ENCODE measurements around the gene ME2. TPM values are rescaled to one million over a fixed set of nuclear protein-coding genes. Genes with fewer than 3 reads are reported as not detected.

Gene ME2
- total RNA-seq, 3 donors from 2014 or later (not counting 1 experiment from before 2014, with no cell fraction given) = 42.4 to 61.3 (median 43.5) TPM

DNA sequence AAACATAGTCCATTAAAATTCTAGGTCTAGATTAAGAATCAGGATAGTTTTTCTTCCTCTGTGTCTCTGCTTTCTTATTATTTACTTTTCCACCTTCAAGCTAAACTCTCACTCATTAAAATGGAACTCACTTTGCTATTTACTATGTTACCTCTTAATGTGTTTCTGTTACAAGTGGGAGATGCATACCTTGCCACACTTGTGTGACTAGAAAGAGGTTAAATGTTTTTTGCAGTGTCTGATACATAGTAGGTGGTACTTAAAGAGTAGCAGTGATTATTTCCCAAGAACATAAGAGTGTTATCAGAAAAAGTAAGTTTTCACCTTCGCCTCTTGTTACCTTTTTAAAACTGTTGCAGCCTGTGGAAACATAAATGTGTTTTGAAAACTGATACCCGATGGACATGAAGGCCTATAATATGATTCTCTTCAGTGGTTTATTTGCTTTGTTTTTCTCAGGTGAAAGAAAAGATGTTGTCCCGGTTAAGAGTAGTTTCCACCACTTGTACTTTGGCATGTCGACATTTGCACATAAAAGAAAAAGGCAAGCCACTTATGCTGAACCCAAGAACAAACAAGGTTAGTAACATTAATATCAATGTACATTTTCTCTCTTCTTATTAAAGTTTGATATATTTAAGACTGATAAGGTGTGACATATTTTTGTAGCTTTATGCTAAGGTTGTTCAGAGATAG, 16.6 kb downstream of the ME2 start:
- Mint-ChIP-seq H3K36me3 (peaks cover 13% of the 10 kb centered on the region), H3K4me1 (peaks cover 21 to 32% of the 10 kb centered on the region in 2 donors), H3K4me3 (no peak overlapping the region), H3K27ac (peak overlapping the region; percentile 56 to 68), H3K9me3 (peaks cover 0 to 3% of the 10 kb centered on the region in 2 donors), H3K27me3 (ENCODE audit: low read depth in 2 of 2) (no peaks in the 10 kb centered on the region)
- intact Hi-C loops (cut with micrococcal nuclease) = loop anchor here (10.0 kb wide), 1 partner anchor 49 kb away; no protein-coding TSS in a partner anchor
- H3K36me3 ChIP-seq (ENCODE audit: control insufficient read depth, insufficient read depth, low read length) = peaks cover 20% of the 10 kb centered on the region
- DNase-seq (no peak), ATAC-seq (no peak)
- 88% methylated on average over 4 of the region's 4 CpGs for WGBS (ENCODE audit: insufficient coverage)
- no peaks in the 10 kb centered on the region for H3K4me1 ChIP-seq (ENCODE audit: control insufficient read depth, insufficient read depth, low read length)
- H3K9me3 ChIP-seq (ENCODE audit: control insufficient read depth, insufficient read depth, low read length) = peaks cover 3% of the 10 kb centered on the region
- TF ChIP-seq CTCF (IDR thresholded peaks at IDR 0.05) = no peak
- H3K4me3 ChIP-seq (ENCODE audit: low read length) = no peak overlapping the region
- no peaks in the 10 kb centered on the region for H3K27me3 ChIP-seq (ENCODE audit: control insufficient read depth, insufficient read depth, low read length)
- no peak overlapping the region for H3K27ac ChIP-seq (ENCODE audit: low read length)

DNA sequence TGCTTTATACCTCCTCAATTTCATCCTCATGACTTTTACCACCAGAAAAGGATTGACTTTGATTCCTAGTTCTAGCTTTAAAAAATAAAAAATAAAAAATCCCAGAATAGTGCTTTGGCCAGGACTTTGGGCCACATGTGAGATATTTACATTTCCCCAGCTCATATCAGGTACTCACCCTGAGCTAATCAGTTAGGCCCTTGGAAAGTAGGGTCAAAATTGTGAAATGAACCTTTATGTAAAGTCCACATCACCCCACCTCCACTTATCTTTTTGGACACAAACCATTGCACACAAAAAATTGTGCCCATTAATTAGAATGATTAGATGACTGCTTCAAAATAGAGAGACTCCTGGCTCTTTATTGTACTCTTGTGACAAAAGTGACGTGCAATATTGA, 17.2 kb downstream of the ME2 start:
- Mint-ChIP-seq H3K4me3 (no peak overlapping the region), H3K27me3 (ENCODE audit: low read depth in 2 of 2) (no peaks in the 10 kb centered on the region), H3K9me3 (no peaks in the 10 kb centered on the region), H3K36me3 (peaks cover 13% of the 10 kb centered on the region), H3K4me1 (peaks cover 24 to 36% of the 10 kb centered on the region in 2 donors), H3K27ac (peak overlapping the region; percentile 56 to 68)
- Histone ChIP-seq H3K27me3 (ENCODE audit: control insufficient read depth, insufficient read depth, low read length) (no peaks in the 10 kb centered on the region), H3K4me3 (ENCODE audit: low read length) (no peak overlapping the region), H3K36me3 (ENCODE audit: control insufficient read depth, insufficient read depth, low read length) (peaks cover 23% of the 10 kb centered on the region), H3K9me3 (ENCODE audit: control insufficient read depth, insufficient read depth, low read length) (no peaks in the 10 kb centered on the region), H3K4me1 (ENCODE audit: control insufficient read depth, insufficient read depth, low read length) (no peaks in the 10 kb centered on the region), H3K27ac (ENCODE audit: low read length) (no peak overlapping the region)
- TF ChIP-seq CTCF (IDR thresholded peaks at IDR 0.05) = no peak
- ATAC-seq (no peak), DNase-seq (no peak)
- 100% methylated on average over 1 of the region's 1 CpG for WGBS (ENCODE audit: insufficient coverage)
- intact Hi-C loops (cut with micrococcal nuclease) = loop anchor here (10.0 kb wide), 1 partner anchor 49 kb away; no protein-coding TSS in a partner anchor

DNA sequence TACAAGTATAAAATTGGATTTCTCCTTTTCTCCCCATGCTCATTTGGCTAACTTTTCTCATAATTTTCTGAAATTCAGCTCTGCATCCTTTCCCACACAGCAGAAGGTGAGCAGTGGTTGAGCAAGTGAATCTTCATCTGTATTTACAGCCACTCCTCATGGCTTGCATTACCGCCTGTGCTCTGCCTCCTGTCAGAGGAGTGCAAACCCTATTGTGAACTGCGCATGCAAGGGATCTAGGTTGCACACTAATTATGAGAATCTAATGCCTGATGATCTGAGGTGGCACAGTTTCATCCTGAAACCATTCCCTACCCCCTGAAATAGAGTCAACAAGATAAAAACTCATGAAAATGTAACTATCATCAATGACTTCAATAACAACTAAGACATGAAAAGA, 20.0 kb downstream of the ME2 start:
- no peak overlapping the region for H3K4me3 ChIP-seq (ENCODE audit: low read length)
- no peaks in the 10 kb centered on the region for H3K9me3 ChIP-seq (ENCODE audit: control insufficient read depth, insufficient read depth, low read length)
- no peak overlapping the region for H3K27ac ChIP-seq (ENCODE audit: low read length)
- no peak for DNase-seq
- no peak overlapping the region for H3K4me3 Mint-ChIP-seq
- peaks cover 13% of the 10 kb centered on the region for H3K36me3 Mint-ChIP-seq
- H3K4me1 Mint-ChIP-seq = peaks cover 32 to 37% of the 10 kb centered on the region in 2 donors
- H3K9me3 Mint-ChIP-seq = no peaks in the 10 kb centered on the region
- no peaks in the 10 kb centered on the region for H3K4me1 ChIP-seq (ENCODE audit: control insufficient read depth, insufficient read depth, low read length)
- TF ChIP-seq CTCF (IDR thresholded peaks at IDR 0.05) = no peak
- peak overlapping the region in 1 of 2 donors; percentile 2 for H3K27ac Mint-ChIP-seq
- no peak for ATAC-seq
- H3K27me3 ChIP-seq (ENCODE audit: control insufficient read depth, insufficient read depth, low read length) = no peaks in the 10 kb centered on the region
- intact Hi-C loops (cut with micrococcal nuclease) = loop anchor here (10.0 kb wide), 1 partner anchor 46 kb away; no protein-coding TSS in a partner anchor
- H3K36me3 ChIP-seq (ENCODE audit: control insufficient read depth, insufficient read depth, low read length) = peaks cover 29% of the 10 kb centered on the region
- WGBS (ENCODE audit: insufficient coverage) = 93% methylated on average over 2 of the region's 2 CpGs
- H3K27me3 Mint-ChIP-seq (ENCODE audit: low read depth in 2 of 2) = no peaks in the 10 kb centered on the region

Measured in natural killer cell (primary cell).